GM18499 (cell line): ENCODE data around the gene ATP13A1.
"Not testable (repeated sequence)": the region's sequence is repeated elsewhere in the genome, so short reads cannot be mapped to it uniquely, and the experiment has no call there.

Source experiments
- ATAC-seq: cut with Tn5 transposase; IDR thresholded peaks from one replicate; pipeline ENCODE4 v1.9.1; 2021; ENCODE audit warnings: moderate number of reproducible peaks; ENCODE audit not compliant: insufficient read depth, unreplicated experiment

ATP13A1 gene

DNA sequence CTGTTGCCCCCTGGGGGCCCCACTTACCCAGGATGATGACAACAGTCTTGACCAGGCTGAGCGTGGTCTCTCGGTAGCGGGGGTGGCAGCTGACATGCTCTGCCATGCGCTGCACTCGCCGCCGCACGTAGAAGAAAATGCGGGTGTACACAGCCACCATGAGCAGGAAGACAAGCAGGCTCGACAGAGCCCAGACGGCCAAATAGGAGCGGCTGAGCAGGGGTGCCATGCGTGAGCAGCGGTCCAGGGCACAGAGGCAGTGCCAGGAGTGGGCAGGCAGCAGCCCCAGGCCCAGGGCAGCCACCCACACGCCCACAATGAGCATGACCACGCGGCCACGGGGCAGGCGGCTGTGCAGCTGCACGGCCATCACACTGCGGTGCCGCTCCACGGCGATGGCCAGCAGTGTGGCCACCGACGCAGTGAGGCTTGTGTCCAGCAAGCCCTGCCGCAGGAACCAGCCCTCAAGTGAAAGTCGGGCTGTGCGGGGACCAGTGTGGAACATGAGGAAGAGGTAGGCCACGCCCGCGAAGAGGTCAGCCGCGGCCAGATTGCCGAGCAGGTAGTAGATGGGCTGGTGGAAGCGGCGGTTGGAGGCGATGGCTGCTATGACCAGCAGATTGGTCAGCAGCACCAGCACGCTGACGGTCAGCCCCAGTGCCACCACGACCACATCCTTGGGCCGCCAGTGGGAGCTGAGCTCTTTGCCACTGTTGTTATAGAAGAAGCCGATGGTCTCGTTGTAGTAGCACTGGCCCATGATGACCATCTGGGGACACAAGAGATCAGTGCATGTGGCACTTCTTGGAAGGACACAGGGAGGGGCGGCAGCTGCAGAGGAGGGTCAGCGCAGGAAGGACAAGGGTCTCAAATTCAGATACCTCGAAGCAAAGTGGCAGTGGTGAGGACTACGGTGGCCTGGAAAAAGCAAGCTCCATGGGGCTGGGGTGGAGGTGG lies 36.7 kb downstream of the ATP13A1 start:
- no peak for ATAC-seq

DNA sequence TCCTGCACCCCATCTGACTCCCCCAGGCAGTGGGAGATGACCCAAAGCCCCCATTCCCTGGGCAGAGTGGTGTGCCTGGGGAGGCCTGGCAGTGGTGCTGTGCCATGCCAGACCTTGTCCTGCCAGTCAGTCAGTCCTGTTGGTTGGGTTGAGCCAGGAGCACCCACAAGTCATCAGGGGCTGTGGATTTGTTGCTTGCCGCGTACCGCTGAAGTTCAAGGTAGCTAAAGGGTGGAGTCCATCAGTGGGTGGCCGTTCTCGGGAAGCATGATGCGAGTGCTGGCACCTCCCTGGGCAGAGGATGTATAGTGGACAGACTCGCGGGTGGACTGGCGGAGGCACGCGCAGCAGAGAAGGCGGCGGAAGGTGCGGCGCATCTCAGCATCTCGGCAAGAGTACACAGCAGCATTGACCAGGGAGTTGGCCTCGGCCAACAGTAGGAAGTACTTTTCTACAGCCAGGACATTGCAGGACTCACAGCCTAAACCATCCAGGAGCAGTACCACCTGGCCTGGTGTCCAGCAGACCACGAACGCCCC lies 39.4 kb downstream of the ATP13A1 start:
- no peak for ATAC-seq

DNA sequence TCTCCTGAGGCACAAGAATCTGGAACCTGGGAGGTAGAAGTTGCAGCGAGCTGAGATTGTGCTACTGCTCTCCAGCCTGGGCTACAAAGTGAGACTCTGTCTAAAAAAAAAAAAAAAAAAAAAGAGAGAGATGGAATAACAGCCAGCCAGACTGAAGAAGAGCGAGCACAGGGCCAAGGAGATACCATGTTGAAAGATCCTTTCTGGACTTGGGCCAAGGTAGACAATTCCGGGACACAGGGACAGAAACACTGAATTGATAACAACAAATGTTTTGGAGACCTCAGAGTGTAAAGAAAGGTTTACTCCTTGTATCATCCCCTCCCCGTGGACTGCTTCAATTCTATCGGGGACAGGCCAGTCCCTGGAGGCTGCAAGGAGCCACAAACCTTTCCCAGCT lies 40.1 kb downstream of the ATP13A1 start:
- ATAC-seq = no peak

DNA sequence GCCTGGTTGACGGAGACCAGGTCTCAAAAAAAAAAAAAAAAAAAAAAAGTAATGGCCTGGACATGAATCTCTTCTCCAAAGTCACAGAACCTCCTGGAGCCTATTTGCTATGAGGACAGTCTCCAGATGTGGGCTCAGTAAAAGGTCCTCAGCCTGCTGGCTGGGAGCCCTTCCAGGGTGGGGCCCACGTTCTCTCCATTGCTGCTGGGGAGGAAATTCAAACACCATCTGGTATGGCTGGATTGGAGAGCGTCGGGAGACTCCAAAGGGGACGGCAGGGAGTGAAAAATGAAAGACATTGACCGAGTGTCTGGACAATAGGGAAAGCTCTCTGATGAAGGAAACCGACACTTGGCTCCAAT lies 43.6 kb downstream of the ATP13A1 start:
- no peak for ATAC-seq

DNA sequence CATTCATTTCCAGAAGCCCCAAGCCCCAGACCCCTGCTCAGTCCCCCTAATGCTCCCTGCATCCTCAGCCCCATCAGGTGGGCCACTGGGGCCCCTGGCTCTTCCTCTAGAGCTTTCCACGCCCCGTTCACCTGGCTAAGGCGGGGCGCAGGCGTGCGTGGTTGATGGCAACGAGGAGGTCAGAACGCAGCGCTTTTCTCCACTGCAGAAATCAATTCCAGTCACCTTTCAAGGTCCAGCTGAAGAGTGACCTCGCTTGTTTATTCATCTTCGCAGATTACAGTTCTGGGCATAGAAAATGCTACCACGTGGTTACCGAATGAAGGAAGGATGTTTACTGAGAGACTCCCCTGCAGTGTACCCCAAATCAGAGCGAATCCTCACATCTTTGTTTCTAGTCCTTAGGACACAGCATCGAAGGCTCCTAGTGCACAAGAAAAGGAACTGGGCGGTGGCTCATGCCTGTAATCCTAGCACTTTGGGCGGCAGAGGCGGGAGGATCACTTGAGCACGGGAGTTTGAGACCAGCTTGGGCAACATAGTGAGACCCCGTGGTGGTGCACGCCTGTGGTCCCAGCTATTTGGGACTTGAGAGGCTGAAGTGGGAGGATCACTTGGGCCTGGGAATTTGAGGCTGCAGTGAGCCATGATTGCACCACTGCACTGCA lies 44.2 kb downstream of the ATP13A1 start:
- no peak for ATAC-seq

DNA sequence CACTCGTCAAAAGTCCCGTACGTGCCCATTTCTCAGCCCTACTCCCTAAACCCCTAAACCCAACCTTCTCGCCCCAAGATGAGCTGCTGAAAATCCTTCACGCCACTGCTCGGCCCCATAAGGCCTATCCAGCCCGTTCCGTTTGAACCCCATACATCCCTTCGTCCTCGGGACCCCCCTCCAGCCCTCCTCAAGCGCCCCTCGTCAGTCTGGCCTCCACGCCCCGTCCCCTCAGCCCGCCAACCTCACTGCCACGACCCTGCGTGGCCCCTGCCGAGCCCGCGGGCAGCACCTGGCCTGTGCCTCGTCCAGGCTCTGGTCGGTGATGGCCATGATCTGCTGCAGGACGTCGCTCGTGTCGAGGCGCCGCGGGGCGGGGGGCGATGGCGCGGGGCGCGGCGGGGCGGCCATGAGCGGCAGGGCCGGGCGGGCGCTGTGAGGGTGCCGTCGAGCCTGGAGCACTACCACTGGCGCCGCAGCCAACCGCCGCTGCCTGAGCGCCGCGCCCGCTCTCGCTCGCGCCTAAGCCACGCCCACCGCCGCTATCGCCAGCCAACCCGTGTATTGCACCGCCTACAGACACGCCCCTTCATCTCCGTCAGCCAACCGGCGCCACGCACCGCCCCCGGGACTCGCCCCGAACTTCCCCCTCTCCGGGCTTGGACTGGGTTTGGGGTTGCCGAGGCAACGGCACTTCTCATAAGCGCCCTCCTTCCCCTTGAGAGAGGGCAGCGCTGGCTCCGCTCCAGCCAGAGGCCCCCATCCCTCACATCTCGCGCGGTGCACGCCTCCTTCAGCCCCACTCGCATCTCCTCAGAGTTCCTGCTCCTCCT lies 45.0 kb downstream of the ATP13A1 start, which contains the start of gene PBX4:
Gene PBX4 (minus strand): TSS at position 469 of the 833 bp plus-strand sequence. CDS start 58 bp downstream, at position 411.
- ATAC-seq = peak; percentile 93

DNA sequence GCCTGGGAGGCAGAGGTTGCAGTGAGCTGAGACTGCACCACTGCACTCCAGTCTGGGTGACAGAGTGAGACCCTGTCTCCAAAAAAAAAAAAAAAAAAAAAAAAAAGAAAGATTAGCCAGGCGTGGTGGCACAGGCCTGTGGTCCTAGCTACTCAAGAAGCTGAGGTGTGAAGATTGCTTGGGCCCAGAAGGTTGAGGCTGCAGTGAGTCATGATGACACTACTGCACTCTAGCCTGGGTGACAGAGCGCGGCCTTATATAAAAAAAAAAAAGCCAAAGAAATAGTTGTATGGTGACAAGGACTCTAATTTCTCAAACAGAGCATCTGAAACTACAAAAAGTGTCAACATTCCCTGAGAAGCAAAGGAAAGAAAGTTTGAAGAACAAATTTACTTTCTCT lies 48.4 kb downstream of the ATP13A1 start:
- no peak for ATAC-seq

DNA sequence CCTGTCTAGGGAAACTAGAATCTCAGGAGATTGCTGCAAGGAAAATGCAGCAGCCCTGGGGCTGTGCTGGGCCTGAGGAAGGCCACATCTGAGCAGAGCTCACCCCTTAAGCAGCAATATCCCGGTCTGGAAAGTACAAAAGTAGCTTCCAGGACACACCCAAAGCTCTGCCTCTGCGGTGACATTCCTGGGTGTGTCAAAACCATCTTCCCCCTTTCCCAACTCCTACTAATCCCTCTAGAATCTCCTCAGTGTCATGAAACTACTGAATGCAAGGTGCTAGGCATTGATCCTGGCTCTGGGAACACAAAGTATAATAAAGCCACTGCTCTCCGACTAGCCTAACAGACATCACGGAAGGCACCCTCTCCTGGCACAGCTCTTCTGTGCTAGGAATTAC lies 50.0 kb downstream of the ATP13A1 start:
- ATAC-seq = no peak

DNA sequence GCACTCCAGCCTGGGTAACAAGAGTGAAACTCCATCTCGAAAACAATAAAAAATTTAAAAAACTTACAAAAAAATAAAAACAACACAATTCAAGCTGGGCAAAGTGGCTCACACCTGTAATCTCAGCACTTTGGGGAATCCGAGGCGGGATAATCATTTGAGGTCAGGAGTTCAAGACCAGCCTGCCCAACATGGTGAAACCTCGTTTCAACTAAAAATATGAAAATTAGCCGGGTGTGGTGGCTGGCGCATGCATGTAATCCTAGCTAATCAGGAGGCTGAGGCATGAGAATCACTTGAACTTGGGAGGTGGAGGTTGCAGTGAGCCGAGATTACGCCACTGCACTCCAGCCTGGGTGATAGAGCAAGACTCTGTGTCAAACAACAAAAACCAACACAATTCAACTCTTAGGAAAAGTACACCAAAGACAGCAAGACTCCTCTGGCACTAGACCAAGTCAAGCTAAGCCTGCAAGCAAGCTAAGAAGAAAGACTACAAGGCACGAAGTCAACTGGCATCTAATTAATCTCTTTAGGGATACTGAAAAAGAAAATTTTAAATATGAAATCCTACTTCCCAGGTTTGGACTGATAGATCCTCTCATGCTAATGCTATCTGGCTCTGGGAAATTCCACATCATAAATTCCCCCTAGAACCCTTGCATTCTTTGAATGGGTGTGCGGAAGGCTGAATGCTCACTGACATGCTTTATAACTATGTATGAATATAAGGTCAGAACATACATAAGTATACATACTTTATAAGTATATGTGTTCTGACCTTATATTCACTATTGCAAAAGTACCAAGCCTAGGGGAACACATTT lies 52.9 kb downstream of the ATP13A1 start:
- no peak for ATAC-seq

DNA sequence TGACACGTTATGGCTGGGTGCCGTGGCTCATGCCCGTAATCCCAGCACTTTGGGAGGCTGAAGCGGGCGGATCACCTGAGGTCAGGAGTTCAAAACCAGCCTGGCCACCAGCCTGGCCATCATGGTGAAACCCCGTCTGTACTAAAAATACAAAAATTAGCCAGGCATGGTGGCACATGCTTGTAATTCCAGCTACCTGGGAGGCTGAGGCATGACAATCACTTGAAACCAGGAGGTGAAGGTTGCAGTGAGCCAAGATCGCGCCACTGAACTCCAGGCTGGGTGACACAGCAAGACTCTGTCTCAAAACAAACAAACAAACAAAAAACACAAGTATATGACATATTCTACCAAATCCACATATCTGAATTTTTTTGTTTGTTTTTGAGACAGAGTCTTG lies 56.8 kb downstream of the ATP13A1 start:
- ATAC-seq = not testable (repeated sequence)

DNA sequence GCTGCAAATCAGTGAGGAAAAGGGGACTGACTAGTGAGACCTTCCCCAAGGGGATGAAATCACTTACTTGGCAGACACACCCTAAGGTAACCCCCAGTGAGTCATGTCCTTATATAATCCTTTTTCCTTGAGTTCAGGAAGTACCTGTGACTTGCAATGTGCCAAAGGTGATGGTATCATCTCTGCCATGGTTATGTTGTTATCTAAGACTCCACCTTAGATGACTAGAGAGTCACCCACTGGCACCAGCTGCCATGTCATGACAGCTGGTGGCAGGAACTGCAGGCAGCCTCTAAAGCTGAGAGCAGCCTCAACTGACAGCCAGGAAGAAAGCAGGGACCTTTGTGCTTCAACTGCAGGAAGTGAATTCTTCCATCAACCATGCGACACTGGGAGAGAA lies 57.5 kb downstream of the ATP13A1 start:
- ATAC-seq = no peak

DNA sequence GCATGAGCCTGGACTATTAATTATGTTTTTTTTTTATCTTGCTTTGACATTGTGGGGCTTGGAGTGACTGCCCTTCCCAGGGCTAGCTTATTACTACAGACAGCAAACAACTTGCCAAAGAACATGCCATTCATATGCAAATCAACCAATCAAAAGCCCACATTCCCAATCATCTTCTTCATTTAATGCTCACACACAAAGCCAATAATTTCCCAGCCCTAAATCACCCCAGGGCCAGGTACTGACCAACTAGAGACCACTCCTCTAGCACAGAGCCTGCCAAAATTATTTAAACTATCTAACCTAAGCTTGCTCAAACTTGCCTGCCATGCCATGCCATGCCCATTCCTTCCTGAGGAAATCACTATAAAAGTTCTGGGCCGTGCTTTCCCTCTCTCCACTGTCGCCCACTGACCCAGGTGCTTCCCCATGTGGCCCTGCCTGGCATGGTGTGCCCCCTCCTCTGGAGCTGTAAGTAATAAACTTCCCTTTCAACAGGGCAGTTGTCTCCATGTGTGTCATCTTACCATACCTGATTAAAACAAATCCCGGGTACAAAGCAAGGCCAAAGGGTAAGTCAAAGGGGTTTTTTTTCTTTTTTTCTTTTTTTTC lies 60.7 kb downstream of the ATP13A1 start:
- ATAC-seq = no peak

DNA sequence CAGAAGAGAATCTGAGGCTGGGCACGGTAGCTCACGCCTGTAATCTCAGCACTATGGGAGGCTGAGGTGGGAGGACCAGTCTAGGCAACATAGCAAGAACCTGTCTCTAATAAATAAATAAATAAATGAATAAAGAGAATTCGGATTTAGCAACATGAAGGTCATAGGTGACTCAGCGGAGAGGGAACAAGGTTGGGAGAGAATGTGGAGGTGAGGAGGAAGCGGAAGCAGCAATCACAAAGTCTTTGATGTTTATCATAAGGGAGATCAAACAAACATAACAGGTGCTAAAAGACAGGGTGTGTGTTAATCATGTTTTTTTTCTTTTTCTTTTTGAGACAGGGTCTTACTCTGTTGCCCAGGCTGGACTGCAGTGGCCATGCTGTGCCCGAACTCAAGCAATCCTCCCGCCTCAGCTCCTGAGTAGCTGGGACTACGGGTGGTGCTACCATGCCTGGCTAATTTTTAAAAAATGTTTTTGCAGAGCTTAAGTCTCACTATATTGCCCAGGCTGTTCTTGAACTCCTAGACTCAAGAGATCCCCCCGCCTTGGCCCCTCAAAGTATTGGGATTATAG lies 61.3 kb downstream of the ATP13A1 start:
- no peak for ATAC-seq

DNA sequence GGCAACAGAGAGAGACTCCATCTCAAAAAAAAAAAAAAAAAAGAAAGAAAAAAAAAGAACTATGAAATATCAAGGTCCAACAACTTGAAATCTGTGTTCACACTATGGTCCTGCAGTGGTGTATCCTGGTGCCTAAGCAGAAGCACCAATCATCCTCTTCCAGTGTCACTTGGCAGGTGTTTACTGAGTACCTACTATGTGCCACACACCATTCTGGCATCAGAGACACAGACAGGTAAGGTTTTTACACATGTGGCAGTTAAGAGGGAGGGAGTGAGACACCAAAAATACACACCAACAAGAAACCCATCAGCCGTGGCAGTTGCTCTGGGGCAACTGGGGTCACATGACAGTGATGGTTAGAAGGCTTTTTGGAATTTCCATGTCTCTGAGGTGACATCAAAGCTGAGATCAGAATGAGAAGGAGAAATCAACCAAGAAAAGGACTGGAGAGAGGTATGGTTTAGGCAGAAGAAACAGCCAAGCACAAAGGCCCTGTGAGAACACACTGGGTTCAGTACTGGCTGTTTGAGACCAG lies 62.6 kb downstream of the ATP13A1 start:
- ATAC-seq = no peak

DNA sequence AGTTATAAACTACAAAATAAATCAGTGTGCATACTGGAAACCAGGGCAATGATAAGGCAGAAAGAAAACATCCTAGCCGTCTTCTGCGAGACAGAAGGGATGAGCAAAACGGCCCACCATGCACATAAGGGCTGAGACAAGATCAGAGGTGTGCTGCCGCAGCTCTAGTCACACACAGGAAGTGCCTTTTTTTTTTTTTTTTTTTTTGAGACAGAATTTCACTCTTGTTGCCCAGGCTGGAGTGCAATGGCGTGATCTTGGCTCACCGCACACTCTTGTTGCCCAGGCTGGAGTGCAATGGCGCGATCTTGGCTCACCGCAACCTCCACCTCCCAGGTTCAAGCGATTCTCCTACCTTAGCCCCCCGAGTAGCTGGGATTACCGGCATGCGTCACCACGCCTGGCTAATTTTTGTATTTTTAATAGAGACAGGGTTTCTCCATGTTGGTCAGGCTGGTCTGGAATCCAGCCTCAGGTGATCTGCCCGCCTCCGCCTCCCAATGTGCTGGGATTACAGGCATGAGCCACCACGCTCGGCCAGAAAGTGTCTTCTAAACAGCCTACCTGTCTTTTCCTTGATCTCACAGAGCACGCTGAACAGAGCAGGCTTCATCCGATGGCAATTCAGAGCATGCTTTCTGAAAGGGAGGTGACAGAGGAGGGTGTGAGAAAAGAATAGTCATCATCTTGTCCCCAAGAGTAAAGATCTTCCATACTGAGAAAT lies 64.6 kb downstream of the ATP13A1 start:
- not testable (repeated sequence) for ATAC-seq

DNA sequence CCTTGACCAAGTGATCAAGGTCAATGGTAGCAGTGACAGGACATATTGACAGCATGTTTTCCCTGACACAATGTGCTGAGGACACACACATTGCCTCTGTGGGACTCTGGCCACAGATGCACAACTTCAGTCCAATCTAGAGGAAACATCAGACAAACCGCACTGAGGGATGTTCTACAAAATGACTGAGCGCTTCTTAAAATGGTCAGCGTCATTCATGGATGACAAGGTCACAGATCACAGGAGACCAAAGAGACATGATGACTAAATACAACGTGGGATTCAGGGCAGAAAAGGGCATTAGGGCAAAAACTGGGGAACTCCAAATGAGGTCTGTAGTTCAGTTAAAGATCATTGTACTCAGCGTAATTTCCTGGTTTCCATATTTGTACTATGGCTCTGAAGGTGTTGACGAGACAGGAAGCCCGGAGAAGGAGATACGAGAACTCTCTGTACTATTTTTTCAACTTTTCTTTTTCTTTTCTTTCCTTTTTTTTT lies 65.6 kb downstream of the ATP13A1 start:
- ATAC-seq = peak; percentile 57
